HEK293T (cell line): ENCODE data around the gene MGRN1.

Experiments used
- CTCF ChIA-PET: fragments of 350-600 bp; formaldehyde crosslinking; extraction: SDS; loops from one replicate; lab custom pipeline; 2021; ENCODE audit warnings: antibody characterized with exemption, inconsistent platforms; lab: Yijun Ruan, JAX
- POLR2A ChIA-PET: fragments of 350-600 bp; formaldehyde crosslinking; extraction: SDS; loops from one replicate; lab custom pipeline; 2020; ENCODE audit warnings: antibody characterized with exemption, inconsistent platforms; lab: Yijun Ruan, JAX
- DNase-seq: peaks from one replicate; pipeline ENCODE4 v3.0.0; 2012; ENCODE audit warnings: mixed read lengths; ENCODE audit errors: extremely low spot score
- ARNT ChIP-seq: fragments of 450-650 bp; IDR thresholded peaks from 2 replicates; pipeline ENCODE4 v1.6.1; 2017; ENCODE audit warnings: mild to moderate bottlenecking
- BHLHE40 ChIP-seq: fragments of 450-650 bp; IDR thresholded peaks from 2 replicates; pipeline ENCODE4 v1.6.1; 2016; ENCODE audit warnings: mild to moderate bottlenecking, moderate library complexity, borderline replicate concordance
- CTBP1 ChIP-seq: fragments of 450-650 bp; IDR thresholded peaks from 2 replicates; pipeline ENCODE4 v1.6.1; 2016; ENCODE audit warnings: borderline replicate concordance
- ELF4 ChIP-seq: fragments of 450-650 bp; IDR thresholded peaks from 2 replicates; pipeline ENCODE4 v1.6.1; 2017; ENCODE audit warnings: antibody characterized with exemption
- FOXA1 ChIP-seq: fragments of 450-650 bp; IDR thresholded peaks from 2 replicates; pipeline ENCODE4 v1.6.1; 2016; ENCODE audit warnings: mild to moderate bottlenecking
- FOXK2 ChIP-seq: fragments of 450-650 bp; IDR thresholded peaks from 2 replicates; pipeline ENCODE4 v1.6.1; 2016; ENCODE audit warnings: mild to moderate bottlenecking
- FOXM1 ChIP-seq: fragments of 450-650 bp; IDR thresholded peaks from 2 replicates; pipeline ENCODE4 v1.6.1; 2017; ENCODE audit warnings: mild to moderate bottlenecking, borderline replicate concordance
- HDGF ChIP-seq: fragments of 450-650 bp; IDR thresholded peaks from 2 replicates; pipeline ENCODE4 v1.6.1; 2017; ENCODE audit warnings: antibody characterized with exemption, borderline replicate concordance
- L3MBTL2 ChIP-seq: fragments of 450-650 bp; conservative IDR thresholded peaks from 2 replicates; pipeline ENCODE4 v1.6.1; 2016; ENCODE audit warnings: mild to moderate bottlenecking
- LEF1 ChIP-seq: fragments of 450-650 bp; IDR thresholded peaks from 2 replicates; pipeline ENCODE4 v1.6.1; 2017; ENCODE audit warnings: mild to moderate bottlenecking, borderline replicate concordance
- NFRKB ChIP-seq: fragments of 450-650 bp; IDR thresholded peaks from 2 replicates; pipeline ENCODE4 v1.6.1; 2016; ENCODE audit warnings: mild to moderate bottlenecking, moderate library complexity
- SP1 ChIP-seq: fragments of 450-650 bp; IDR thresholded peaks from 2 replicates; pipeline ENCODE4 v1.6.1; 2017
- SUZ12 ChIP-seq: fragments of 450-650 bp; IDR thresholded peaks from 2 replicates; pipeline ENCODE4 v1.6.1; 2016; ENCODE audit warnings: mild to moderate bottlenecking
- TARDBP ChIP-seq: fragments of 450-650 bp; IDR thresholded peaks from 2 replicates; pipeline ENCODE4 v1.6.1; 2016
- ZNF384 ChIP-seq: fragments of 450-650 bp; IDR thresholded peaks from 2 replicates; pipeline ENCODE4 v1.6.1; 2016
- TF ChIP-seq, protein P1 (sequence below): fragments of 450-650 bp; IDR thresholded peaks from 2 replicates; pipeline ENCODE4 v1.6.1; 2016

MGRN1 gene

DNA sequence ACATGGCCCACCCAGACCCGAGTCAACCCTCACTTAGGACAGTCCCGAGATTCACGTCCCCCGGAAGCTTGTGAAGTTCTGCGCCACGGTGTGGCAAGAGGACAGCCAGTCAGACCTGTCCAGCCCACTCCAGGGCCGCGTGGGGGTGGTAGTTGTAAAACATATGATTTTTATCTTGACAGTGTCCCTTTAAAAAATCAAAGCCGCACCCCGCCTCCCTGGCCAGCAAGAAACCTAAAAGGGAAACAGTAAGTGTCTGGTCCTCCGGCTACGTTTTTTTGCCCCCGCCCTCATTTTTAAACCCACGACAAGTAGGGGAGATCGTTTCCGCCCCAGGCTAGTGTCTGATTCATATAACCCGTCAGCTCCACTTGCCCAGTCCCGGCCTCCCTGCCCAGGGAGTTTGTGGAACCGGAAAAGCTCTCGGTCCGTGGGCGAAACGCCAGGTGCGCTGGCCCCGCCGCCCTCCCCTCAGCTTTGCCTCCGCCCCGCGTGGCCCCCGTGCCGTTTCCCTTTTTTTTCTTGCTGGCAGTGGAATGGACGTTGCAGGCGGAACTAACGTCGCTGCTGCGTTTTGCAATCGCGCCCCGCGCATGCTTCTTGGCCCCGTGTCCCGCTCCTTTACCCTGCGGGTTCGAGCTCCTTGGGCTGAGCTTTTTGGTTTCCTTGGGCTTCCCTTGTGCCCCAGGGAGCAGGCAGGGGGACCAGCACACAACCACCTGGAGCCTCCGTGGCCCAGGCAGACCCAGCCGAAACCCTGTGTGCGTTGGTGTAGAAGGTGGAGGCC is 55.4 kb downstream of the MGRN1 start:
- ChIA-PET CTCF (no interaction called here), POLR2A (interaction anchor here (0.7 kb wide), 1 partner anchor 161 kb away, joined by 3 read pairs; no protein-coding TSS in a partner anchor)
- TF ChIP-seq FOXM1: no peak
- TF ChIP-seq TARDBP: no peak
- no peak for TF ChIP-seq SP1
- TF ChIP-seq NFRKB: no peak
- no peak for TF ChIP-seq CTBP1
- TF ChIP-seq, protein P1, sequence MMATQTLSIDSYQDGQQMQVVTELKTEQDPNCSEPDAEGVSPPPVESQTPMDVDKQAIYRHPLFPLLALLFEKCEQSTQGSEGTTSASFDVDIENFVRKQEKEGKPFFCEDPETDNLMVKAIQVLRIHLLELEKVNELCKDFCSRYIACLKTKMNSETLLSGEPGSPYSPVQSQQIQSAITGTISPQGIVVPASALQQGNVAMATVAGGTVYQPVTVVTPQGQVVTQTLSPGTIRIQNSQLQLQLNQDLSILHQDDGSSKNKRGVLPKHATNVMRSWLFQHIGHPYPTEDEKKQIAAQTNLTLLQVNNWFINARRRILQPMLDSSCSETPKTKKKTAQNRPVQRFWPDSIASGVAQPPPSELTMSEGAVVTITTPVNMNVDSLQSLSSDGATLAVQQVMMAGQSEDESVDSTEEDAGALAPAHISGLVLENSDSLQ: no peak
- TF ChIP-seq HDGF: no peak
- TF ChIP-seq SUZ12: no peak
- TF ChIP-seq FOXA1: no peak
- TF ChIP-seq ELF4: no peak
- no peak for TF ChIP-seq FOXK2
- TF ChIP-seq L3MBTL2: no peak
- TF ChIP-seq ZNF384: no peak
- TF ChIP-seq BHLHE40: no peak
- no peak for TF ChIP-seq ARNT
- no peak for TF ChIP-seq LEF1
- DNase-seq: no peak

DNA sequence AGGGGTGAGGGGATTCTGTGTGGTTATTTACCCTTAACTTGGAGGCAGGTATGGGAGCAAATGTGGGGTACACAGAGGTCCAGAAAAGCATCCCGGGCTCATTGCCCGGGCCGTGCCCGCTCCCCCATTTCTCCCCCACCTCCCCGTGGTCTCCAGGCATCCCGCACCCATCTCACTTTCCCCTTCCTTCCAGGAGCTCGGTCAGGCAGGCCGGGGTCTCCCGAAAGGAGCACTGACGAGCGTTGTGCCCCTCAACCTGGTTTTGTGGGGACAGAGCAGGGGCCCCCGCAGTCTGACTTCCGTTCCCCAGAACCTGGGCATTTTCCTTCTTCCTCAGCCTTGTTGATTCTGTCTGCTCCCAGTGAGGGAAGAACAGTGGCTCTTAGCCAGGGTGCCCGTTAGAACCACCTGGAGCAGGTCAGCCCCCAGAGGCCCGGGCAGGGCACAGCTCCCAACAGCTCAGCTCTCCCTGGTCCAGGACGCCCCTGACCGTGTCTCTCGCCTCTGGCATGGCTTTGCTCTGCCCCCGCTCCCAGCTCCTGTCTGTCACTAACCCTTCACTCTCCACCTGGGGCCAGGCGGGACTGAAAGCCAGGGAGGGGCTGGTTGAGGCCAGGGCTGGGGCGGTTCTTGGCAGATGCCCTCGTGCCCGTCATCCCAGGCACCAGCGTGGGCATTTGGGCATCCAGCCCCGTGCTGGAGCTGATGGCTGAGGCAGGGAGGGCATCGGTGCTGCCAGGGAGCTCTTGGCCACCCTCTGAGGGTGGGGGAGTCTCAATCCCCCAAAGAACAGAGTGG is 56.2 kb downstream of the MGRN1 start:
- ChIA-PET CTCF (interaction anchor here (0.6 kb wide), 1 partner anchor 29 kb away, joined by 3 read pairs; no protein-coding TSS in a partner anchor), POLR2A (interaction anchor here (0.7 kb wide), 1 partner anchor 162 kb away, joined by 3 read pairs; no protein-coding TSS in a partner anchor)
- TF ChIP-seq SUZ12: no peak
- TF ChIP-seq ELF4: no peak
- no peak for TF ChIP-seq NFRKB
- no peak for TF ChIP-seq CTBP1
- no peak for TF ChIP-seq FOXK2
- TF ChIP-seq TARDBP: no peak
- no peak for DNase-seq

DNA sequence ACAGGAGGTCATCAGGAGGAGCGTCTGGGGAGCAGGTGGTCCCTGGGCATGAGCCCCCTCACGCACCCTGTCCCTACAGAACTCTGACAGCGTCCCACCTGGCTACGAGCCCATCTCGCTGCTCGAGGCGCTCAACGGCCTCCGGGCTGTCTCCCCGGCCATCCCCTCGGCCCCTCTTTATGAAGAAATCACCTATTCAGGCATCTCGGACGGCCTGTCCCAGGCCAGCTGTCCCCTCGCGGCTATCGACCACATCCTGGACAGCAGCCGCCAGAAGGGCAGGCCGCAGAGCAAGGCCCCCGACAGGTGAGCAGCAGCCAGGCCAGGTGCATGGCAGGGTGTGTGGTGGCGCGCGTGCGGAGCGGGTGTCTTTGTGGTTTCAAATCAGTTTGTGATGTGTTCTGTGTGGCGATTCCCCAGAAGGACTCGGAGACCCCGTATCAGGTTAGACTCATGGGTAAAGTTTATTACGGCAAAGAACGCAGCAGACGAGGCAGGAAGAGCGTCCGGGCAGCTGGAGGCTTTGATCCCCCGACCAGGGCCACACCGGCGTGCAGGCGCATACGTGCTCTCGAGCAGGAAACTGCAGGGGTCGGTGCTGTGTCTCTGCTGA is 57.0 kb downstream of the MGRN1 start:
- CTCF ChIA-PET: interaction anchor here (0.6 kb wide), 1 partner anchor 29 kb away, joined by 3 read pairs; no protein-coding TSS in a partner anchor

DNA sequence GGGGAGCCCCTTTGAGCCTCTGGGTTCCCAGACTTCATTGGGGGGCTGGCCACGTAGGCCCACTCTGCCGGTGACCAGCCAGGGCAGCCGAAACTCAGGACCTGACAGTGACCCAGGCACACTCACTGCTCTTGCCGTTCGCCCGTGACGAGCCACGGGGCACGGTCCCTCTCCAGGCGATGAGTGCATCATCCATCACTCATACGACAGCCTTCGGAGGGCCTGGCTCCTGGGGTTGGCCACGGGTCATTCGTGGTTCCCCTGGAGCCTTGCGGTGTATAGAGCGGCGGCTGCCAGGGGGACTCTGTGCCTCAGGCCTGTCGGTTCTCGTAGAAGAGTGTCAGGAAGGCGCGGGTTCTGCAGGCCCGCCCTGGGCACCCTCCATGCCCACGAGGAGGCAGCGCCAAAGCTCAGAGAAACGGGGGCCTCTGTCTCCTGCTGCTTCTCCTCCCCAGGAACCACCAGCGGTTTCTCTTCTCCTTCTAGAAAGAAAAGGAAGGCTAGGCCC is 57.5 kb downstream of the MGRN1 start:
- ChIA-PET CTCF (interaction anchor here (1.0 to 1.1 kb wide), 2 partner anchors 13 to 24 kb away, joined by 3 read pairs; no protein-coding TSS in a partner anchor), POLR2A (interaction anchor here (1.2 kb wide), 1 partner anchor 11 kb away, joined by 5 read pairs; the partner anchor contains the start of gene NUDT16L1)
- DNase-seq: no peak

More for the DNA sequence above, 57.0 kb downstream of the MGRN1 start:
- DNase-seq: no peak
- TF ChIP-seq BHLHE40: no peak
- TF ChIP-seq FOXA1: no peak
- no peak for TF ChIP-seq HDGF
- TF ChIP-seq ZNF384: no peak
- no peak for TF ChIP-seq CTBP1
- TF ChIP-seq NFRKB: no peak
- no peak for TF ChIP-seq TARDBP
- no peak for TF ChIP-seq L3MBTL2
- no peak for TF ChIP-seq LEF1
- TF ChIP-seq FOXK2: no peak
- TF ChIP-seq SUZ12: no peak
- no peak for TF ChIP-seq FOXM1
- TF ChIP-seq, protein P1: no peak
- TF ChIP-seq ELF4: no peak
- TF ChIP-seq SP1: no peak
- no peak for TF ChIP-seq ARNT
- POLR2A ChIA-PET: no interaction called here

More for the DNA sequence above, 57.5 kb downstream of the MGRN1 start:
- no peak for TF ChIP-seq L3MBTL2
- no peak for TF ChIP-seq BHLHE40
- no peak for TF ChIP-seq SUZ12
- TF ChIP-seq ZNF384: no peak
- TF ChIP-seq, protein P1: no peak
- no peak for TF ChIP-seq FOXA1
- no peak for TF ChIP-seq NFRKB
